Middle frontal gyrus (tissue), 1 donor: ENCODE data around the gene ABCA8.

Experiments
- DNase-seq: peaks from one replicate; pipeline ENCODE4 v3.0.0-alpha.2; 2015; ENCODE audit warnings: low spot score; ENCODE audit errors: extremely low spot score

ABCA8 gene

DNA sequence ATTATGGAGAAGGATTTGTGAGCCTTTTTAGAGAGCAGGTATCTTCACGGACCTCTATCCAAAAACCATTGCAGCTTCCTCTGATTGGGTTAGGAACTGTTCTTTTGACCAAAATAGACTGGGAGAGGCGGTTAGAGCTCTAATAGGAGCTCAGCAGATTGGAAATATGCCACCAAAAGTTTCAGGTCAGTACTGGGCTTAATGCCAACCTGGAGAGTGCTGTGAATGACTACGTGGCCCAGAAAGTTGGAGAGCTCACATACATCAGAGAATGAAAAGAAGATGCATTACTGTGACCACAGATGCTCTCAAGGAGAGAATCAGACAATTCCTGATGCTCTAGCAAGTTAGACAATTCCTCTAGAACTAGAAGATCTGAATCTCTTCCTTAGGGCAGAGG, 86.5 kb downstream of the ABCA8 start:
- DNase-seq: no peak

DNA sequence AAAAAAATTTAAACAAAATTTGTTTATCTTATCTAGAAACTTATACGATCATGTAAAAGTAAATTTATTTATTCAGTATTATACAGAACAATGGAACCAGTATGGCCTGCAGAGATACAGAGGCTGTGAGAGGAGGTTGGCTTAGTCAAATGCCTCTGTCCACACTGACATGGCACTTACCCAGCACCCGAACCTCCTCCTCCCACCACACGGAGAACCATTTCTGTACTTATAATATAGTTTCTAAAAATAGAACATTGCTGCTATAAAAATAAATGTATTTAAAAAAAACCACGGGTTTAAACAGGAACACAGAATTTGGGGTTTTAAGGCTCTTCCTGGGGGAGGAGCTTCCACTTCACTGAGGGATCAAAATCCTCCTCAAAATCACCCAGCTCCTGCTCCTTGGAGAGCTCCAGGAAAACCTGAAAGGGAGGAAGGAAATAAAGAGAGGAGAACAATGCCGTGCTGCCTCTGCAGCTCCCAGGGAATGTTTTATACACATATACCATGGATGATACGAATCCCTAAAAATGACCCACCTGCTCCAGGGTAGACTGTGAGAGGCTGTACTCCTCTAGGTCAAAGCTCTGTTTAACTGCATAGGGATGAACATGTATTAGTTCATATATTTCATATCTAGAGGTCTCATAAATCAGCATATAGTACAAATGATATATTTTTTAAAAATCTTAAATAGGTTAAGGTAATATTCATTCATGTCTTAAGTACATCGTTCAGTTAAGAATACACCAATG, 87.3 kb downstream of the ABCA8 start:
- no peak for DNase-seq

DNA sequence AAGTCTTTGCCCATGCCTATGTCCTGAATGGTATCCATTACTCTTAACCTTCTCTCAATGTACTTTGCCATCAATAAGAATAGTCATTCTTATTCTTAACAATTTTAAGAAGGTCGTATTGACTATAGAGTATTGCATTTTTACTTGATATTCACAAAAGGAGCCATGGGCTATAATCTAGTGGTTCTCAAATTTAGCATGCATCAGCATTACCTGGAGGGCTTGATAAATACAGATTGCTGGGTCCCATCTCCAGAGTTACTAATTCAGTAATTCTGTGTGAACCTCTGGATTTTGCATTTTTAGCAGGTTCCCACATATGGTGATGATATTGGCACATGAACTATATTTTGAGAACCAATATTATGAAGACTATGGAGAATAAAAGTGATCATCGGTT, 89.6 kb downstream of the ABCA8 start:
- DNase-seq: no peak

DNA sequence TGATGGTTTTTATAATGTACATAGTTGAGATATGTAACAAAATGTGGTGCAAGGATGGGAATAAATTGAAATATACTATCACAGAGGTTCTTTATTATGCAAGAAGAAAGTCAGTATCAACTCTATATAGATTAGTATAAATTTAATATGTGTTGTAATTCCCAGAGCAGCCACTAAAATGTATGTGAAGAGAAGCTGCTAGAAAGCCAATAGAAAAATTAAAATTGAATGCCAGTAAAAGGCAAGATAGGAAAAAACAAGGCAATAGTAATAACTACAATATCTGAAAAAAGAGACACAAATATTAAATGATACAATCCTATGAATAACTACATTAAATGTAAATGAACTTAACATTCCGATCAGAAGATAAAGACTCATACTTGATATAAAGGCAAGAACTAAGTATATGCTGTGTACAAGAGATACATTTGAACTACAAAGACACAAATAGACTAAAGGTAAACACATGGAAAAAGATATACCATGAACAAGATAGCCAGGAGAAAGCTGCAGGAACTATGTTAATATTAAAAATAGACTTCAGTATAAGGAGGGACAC, 92.0 kb downstream of the ABCA8 start:
- DNase-seq: no peak

DNA sequence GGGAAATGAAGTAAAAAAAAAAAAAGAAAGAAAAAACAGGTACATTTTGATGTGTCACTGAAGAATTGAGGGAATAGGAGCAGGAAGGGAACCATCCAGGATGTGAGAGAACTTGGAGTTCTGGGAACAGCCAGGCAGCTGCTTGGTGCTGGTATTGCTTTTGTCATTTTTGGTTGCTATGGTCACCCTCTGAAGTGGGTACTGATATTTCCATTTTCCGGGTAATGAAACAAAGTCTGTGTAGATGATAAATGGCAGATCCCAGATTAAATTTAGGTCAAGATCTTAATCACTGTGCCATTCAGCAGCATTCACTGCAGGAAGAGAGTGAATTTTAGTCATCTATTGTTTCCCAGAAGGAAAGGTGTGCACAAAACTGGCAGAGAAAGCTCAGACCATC, 93.6 kb downstream of the ABCA8 start:
- DNase-seq: no peak

DNA sequence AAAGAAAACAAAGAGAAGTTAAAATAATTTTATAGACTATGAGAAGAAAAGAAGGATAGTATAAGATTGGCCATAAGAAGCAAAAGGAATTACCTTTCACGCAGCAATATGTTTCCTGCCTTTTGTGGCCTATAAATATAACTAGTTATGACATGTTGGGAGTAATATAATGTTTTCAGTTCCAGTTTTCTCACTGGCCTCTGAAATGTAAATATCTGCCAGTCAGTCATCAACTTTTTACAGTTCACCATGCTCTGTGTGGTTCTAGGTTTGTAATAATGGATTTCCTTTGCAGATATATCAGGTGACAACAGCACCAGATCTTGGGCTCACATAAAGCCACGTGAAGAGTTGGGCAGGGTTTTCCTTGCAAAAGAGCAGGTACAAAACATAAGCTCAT, 94.3 kb downstream of the ABCA8 start:
- DNase-seq: no peak

DNA sequence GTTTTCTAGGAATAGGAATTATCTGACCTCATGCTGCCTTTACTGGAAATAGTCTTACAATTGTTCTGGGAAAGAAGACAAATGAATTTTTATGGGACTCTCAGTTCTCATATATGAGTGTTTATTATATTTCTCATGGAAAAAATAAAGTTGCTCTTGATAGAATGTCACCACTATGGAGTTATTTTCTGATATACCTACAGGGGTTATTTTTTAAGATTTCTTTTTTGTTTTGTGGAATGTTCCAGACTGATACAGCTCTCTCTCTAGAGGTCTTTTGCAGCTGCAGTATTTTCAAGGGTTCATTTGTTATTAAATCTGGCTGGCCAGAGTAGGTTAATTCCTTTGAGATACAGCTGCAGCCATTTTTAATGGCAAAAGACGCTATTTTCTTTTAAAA, 100.7 kb downstream of the ABCA8 start:
- no peak for DNase-seq

DNA sequence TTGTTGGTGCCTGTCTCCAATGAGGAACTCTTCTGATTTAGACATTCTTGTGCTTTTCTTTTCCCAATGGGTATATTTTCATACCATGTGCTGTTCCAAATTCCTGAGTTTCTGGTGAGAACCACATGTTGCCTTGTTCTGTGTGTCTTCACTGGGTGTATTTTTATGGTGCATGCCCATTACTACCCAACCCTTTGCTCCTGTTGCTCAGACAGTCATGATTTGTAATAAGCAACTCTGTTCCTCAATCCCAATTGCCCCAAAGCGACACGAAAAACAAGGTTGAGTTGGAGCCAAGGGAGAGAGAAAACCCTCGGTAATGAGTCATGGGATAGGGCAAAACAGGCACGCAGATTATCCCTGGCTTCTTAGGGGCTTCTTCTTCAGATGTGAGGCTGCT, 101.8 kb downstream of the ABCA8 start:
- DNase-seq: no peak

DNA sequence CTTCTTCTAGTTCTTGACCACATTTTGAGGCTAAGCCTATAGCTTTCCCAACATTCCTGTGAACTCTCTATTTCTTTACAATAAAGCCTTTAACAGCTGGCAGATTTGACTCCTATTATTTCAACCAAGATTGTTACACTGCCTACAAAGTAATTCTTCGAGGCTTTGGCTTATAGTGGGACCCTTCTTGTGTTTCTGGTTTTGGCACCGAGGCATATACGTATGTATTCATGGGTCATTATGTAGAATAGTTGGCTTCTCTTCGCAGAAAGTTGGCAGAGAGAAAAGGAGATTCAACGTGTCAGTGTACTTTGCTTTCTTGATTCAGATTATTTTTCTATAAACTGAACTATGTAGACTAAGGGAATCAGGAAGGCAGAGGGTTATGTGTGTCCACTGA, 102.2 kb downstream of the ABCA8 start:
- no peak for DNase-seq

DNA sequence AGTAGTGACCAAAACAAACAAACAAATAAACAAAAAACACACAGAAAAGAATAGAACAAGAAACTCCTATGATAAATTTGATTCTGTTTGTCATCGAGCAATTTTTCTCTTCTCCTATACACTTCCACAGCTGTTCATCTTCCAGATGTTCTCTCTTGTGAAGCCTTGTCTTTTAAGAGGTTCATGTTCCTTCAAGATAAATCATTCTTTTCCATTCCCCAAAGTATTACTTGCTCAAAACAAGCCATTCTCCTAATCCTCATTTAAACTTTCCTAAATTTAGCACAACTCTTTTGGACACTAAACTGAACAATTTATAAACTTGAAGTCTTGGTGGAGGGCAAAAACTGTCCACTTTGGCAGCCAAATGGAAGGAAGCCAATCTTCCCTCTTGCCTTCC, 103.3 kb downstream of the ABCA8 start:
- no peak for DNase-seq

DNA sequence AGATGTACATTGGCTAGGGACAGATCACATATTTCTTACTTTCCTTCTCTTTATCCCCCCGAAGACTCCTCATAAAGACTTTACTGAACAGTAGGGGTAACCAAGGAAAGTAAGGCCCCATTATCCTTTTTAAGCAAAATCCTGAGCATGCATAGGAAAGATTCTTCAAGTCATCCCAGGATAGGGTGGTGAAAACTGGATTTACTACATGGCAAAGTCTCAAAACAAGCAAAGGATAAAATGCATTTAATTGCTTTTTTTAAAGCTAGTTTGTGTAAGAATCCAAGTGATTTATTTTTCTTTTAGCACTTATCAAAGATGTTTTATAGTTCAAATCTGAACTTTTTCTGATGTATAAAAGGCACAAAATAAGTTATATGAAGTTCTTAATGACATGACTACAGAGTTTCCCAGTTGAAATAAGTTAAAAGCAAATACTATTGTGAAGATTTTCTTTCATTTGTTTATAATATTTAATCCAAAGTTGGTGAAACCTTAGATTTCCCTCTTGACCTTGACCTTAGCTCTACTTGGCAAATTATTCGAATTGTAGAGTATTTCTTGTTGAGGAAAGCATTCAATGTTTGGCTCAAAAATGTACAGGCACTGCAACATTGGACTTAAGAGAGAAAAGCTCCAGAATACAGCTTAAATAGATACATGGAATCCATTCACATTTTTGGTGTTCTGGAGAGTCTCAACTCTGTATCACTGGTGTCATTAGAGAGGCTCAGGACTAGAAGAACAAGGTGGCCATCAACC, 104.3 kb downstream of the ABCA8 start:
- DNase-seq: no peak

DNA sequence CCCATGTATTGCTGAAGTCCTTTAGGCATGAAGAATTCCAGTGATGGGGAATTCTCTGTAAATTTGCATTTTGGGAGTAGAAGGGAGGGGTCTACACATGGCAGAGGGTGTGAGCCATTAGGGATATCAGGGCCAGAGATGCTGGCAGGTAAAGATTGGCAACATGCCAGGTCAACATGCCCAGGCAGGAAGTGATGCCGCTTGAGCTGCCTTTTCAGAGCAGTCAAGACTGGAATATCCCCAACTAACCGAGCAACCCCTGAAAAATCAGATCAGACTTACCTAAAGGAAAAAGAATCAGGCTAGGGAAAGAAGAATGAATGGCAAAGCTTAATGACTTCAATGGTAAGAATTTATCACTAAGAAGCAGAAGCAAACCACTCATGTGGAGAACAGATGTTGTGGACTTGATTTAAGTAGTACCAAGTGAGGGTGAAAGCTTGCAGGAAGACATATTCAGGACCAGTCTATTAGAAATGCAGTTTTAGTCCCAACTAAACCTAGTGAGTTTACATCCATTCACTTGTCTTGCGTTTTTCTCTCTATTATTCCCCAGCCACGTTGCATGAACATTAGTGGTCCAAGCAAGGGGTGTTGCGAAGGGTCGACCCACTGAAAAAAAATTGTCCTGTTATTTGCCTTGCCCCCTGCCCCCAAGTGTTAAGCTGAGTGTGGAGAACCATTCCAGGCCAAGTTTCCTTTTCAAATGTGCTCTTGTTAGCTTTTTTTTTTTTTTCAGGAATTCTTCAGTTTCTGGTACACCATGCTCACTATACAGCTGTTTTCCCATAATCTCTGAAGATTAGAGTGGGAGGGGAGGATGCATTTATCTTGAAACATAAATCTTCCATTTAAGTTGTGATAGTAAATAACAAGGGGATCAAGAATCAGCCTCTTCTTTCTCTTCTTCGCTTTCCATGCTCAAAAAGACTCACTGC, 105.2 kb downstream of the ABCA8 start:
- DNase-seq: no peak

DNA sequence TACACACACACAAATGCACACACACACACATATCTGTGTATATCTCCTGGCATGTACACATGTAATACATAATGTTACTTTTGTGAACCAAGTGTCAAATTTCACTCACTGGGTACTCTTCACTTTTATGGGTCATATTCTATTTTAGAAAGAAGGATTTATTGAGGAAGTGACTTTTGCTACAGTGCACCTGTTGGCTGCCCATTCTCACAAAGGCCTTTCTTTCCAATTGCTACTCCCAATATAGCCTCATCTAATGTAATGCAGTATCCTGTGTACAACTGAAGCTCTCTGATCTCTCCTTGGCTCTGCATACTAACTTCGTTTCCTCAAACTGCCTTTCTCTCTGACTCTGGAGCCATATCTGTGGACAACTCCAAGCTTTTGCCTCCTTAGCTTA, 107.5 kb downstream of the ABCA8 start:
- no peak for DNase-seq

DNA sequence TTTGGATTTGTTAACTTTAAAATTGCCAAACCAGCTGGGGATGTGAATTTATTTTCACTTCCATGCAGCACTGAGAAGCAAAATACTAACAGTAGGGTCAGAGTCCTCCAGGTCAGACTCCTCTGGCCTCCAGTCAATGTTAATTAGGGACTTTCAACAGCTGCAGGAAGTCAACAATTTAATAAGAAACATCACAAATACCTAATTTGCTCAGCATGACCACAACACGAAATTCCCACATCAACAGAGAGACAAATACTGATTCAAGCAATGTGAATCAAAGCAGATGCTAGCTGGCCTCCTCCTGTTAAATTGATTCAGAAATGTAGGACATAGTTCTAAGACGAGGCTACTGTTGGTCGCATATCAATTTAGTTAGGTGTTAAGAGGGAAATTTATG, 111.7 kb downstream of the ABCA8 start:
- no peak for DNase-seq

DNA sequence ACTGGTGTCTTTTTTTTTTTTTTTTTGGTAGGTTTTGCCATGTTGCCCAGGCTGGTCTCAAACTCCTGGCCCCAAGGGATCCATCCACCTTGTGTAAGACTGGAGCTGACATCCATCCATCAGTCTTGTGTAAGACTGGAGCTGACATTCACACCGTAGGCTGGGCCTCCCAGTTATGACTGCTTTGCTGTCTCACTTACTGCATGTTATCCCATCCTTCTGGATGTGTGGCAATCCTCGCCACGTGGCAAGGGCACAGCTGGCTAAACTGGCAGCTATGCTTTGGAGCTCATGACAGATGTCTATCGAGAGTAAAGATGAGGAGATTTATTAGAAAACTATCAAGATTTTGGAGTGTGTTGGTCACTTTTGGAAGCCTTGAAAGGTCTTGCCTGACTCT, 115.1 kb downstream of the ABCA8 start:
- no peak for DNase-seq

DNA sequence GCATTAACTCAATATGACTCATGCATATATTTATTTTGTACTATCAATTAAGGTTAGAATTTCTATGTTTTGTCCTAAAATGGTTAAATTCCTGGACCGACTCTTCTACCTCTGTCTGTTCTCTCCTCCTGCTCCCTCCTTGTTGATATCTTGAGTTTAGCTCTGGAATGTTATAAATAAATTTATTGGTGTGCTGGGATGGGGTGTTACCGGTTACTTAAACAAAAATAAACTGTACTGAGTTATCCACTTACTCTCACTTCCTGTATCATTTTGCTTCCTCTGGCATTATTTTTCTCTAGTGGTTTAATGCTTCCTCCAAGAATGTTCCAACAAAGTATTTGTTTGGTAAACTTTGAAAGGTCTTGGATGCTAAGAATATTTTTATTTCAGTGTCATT, 120.1 kb downstream of the ABCA8 start:
- no peak for DNase-seq

DNA sequence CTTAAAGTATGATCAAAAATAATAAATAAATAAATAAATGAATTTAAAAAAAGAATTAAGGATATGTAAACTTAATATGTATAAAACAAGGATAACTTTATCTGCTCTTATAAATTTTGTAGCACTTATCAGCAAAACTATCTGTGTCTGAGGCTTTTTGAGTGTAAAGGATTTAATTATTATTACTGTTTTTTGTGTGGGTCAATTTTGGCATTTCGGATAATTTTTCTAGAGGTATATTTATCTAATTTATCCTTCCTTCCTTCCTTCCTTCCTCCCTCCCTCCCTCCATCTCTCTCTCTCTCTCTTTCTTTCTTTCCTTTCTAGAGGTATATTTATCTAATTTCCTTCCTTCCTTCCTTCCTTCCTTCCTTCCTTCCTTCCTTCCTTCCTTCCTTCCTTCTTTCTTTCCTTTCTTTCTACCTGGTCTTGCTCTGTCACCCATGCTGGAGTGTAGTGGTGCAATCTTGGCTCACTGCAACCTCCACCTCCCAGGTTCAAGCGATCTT, 120.8 kb downstream of the ABCA8 start:
- DNase-seq: no peak

DNA sequence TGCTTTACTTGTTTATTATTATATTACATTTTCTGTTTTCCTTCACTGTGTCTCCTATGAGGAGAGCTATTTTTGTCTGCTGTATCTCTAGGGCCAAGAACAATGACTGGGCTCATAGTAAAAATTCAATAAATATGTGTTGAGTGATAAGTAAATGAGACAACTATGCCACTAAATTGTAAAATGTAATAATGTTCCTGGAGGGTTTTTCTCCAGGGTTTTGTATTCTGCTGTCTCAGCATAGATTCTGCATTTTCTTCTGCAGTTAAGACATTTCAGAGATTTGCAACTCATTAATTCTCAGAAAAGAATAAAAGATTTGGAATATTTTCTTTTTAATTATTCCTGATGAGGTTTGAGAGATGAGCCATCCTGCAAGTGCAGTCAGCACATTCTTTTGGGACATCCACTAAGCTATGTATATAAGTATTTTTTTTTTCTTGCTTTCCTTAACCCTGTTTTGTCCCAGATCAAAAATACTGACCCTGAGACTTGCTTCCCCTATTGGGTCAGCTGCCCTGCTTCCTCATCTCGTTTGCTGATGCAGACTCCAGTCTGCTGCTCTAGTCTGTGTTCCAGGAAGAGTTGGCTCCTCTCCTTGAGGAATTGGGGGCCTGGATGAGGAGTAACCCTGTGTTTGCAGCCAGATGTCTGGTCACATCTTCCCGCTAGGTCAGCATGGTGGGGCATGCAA, 122.9 kb downstream of the ABCA8 start:
- DNase-seq: no peak

DNA sequence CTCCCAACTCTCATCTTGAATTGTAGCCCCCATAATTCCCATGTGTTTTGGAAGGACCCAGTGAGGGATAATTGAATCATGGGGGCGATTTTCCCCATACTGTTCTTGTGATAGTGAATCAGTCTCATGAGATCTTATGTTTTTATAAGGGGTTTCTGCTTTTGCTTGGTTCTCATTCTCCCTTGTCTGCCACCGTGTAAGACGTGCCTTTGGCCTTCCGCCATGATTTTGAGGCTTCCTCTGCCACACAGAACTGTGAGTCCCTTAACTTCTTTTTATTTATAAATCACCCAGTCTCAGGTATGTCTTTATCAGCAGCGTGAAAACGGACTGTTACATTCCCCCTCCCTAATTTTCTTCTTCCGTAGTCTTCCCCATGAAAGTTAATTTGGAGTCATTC, 124.0 kb downstream of the ABCA8 start:
- no peak for DNase-seq

DNA sequence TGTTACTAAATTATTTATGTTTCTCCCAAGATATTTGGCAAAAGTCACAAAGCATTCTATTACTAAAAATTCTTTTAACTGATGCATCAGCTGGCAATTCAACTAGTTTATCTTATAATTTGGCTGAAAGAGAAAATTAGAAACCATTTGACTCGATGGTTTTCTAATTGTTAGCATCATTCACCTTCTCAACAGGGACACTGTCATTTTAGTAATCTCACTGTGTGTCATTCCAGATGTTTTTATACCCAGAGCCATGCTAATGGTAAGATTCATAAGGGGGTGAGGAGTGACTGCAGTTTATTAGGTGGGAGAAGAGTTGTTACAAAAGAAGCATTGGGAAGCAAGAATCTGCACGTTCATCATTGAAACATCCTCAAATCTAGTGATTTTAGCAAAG, 124.9 kb downstream of the ABCA8 start:
- DNase-seq: no peak

DNA sequence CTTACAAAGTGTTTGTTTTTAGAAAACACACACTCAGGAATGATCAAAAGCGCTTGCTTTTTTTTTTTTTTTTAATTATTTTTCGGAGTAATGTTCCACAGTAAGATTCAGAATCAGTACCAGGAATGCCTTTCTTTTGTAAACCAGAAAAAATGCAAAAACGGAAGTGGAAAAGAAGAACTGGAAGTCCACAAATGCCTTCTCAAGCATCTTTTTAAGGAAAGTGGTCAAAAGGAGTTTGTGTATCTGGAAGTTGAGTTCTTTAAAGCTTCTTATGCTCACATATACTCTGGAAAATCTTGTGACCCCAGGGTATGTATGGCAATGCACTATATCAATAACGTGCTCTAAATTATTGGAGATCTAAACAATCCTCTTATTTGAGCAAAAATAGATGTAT, 126.0 kb downstream of the ABCA8 start:
- DNase-seq: no peak
